IPS DF 6.9 (cell line): Measurements from ENCODE around the gene GRIK4.

Experiments
- DNase-seq: peaks from one replicate; pipeline ENCODE4 v3.0.0-alpha.2; 2013; ENCODE audit warnings: low read depth, low spot score
- H3K27ac ChIP-seq: one replicate; pipeline ENCODE4 v1.5.1; 2013; ENCODE audit warnings: low read length, control low read depth
- H3K27me3 ChIP-seq: 2 replicates; pipeline ENCODE4 v1.6.1; 2013; ENCODE audit warnings: mild to moderate bottlenecking, low read length; ENCODE audit not compliant: control insufficient read depth, insufficient read depth
- H3K36me3 ChIP-seq: 2 replicates; pipeline ENCODE4 v1.6.1; 2013; ENCODE audit warnings: low read length; ENCODE audit not compliant: control insufficient read depth, insufficient read depth
- H3K4me1 ChIP-seq: 2 replicates; pipeline ENCODE4 v1.6.1; 2013; ENCODE audit warnings: low read length; ENCODE audit not compliant: control insufficient read depth, insufficient read depth
- H3K4me3 ChIP-seq: 2 replicates; pipeline ENCODE4 v1.5.1; 2013; ENCODE audit warnings: mild to moderate bottlenecking, low read length
- H3K9me3 ChIP-seq: 2 replicates; pipeline ENCODE4 v1.6.1; 2013; ENCODE audit warnings: low read length, inconsistent platforms; ENCODE audit not compliant: control insufficient read depth, insufficient read depth
- WGBS: extraction: QIAGEN DNeasy Blood & Tissue Kit; methylation state at CpG from one replicate; pipeline ENCODE4 v1.1.7; 2013; ENCODE audit warnings: mixed read lengths, missing lambda C conversion rate; ENCODE audit not compliant: insufficient read length, insufficient coverage; 5-methylcytosine and 5-hydroxymethylcytosine counted together

The GRIK4 gene

DNA sequence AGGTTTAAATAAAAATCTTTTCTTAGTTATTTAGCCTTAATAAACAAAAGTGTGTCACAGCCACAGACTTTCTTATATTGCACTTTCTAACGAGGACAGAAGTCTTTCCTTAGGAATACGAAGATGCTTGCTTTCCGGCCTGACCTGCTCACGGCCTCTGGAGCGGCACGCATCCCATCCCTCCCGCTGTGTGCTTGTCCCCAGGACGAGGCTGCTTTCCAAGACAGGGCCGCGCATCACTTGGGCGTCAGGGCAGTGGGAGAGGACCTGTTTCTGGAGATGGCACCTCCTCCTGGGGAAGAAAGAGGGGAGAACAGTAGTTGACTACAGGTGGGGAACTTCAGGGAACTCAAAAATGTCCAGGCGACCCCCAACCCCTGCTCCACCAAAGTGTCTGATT lies 26.4 kb downstream of the GRIK4 start:
- H3K4me1 ChIP-seq, result no peaks in the 10 kb centered on the region
- no CpG with 5 or more reads among the region's 12 CpGs for WGBS
- H3K36me3 ChIP-seq, result no peaks in the 10 kb centered on the region
- no peak for DNase-seq
- H3K27me3 ChIP-seq, result no peaks in the 10 kb centered on the region
- H3K4me3 ChIP-seq, result no peak overlapping the region
- H3K27ac ChIP-seq, result no peak overlapping the region
- H3K9me3 ChIP-seq, result no peaks in the 10 kb centered on the region

DNA sequence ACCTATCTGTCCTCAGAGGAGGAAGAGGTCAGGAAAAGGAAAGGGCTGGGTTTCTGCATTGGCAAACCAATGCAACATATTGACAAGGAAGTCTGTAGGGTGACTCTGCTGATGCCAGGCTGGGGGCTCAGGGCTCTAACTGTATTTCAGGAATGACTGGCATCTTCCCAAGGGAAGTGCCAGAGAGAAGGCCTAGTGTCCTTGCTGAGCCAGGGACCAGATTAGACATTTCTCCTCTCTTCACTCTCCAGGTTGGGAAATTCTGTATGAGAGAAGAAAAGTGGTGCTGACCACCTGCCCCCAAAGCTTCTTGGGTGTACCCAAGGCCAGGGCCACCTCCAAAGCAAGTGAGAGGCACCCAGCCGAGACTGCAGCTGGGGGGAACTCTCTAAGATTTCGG lies 27.2 kb downstream of the GRIK4 start:
- Histone ChIP-seq H3K27ac (no peak overlapping the region), H3K4me3 (no peak overlapping the region), H3K9me3 (no peaks in the 10 kb centered on the region), H3K4me1 (no peaks in the 10 kb centered on the region), H3K27me3 (no peaks in the 10 kb centered on the region), H3K36me3 (no peaks in the 10 kb centered on the region)
- no CpG with 5 or more reads among the region's 2 CpGs for WGBS
- no peak for DNase-seq

DNA sequence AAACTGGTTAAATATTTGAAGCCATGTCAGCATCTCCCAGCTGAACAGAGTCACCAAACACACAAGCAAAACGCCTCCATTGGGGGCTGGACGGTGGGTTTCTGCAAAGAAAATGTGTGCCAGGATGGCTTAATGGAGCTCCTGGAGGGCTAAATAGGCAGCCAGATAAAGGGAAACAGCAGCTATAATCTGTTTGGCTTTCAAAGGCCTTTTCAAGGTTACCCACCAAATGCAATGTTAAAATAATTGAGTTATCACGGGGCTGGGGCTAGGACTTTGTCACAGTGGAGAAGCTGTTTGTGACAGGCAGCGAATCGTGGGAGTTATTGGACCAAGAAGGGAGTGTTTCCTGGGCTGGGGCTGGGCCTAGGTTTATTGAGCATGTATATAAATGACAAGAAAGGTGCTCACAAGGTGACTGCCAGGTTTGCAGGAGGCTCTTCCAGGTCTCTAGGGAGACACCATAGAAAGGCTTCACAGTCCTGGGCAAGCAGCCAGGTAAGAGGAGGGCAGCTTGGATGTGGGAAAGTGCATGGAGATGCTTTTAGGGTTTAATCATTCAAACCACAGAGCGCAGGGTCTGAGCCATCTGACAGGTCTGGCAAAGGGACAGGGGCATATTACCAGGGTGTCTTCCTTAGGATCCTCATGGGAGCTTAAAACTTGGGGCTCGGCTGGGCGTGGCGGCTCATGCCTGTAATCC lies 28.3 kb downstream of the GRIK4 start:
- no peaks in the 10 kb centered on the region for H3K4me1 ChIP-seq
- H3K9me3 ChIP-seq, result no peaks in the 10 kb centered on the region
- WGBS, result no CpG with 5 or more reads among the region's 9 CpGs
- H3K27ac ChIP-seq, result no peak overlapping the region
- H3K27me3 ChIP-seq, result no peaks in the 10 kb centered on the region
- H3K36me3 ChIP-seq, result no peaks in the 10 kb centered on the region
- H3K4me3 ChIP-seq, result no peak overlapping the region
- DNase-seq, result no peak

DNA sequence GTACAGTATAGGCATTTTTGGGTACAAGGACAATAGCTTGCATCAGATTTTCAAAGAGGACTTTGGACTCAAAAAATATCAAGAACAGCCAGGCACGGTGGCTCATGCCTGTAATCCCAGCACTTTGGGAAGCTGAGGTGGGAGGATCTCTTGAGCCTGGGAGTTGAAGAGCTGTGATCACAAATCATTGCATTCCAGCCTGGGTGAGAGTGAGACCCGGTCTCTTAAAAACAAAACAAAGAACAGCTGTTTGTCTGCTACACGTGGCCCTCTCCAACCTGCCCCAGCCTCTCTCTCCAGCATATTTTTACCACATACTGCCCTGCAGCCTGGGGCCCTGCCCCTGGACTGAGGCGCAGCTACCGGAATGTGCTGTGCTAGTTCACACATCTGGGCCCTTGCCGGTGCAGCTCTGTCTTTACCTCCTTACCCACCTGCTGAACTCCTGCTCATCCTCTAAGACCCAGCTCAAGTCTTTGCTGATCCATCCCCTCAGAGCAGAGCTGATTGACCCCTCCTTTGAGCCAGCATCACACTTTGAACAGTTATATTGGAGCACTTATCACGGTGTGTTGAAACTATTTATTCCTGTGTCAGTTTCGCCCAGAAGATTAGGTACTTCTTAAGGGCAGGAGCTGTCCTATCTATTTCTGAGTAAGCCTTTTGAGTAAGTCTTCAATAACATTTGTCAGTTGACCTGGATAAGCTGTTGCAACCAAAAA lies 29.4 kb downstream of the GRIK4 start:
- DNase-seq, result no peak
- H3K4me1 ChIP-seq, result no peaks in the 10 kb centered on the region
- H3K4me3 ChIP-seq, result no peak overlapping the region
- H3K36me3 ChIP-seq, result no peaks in the 10 kb centered on the region
- H3K27ac ChIP-seq, result no peak overlapping the region
- no peaks in the 10 kb centered on the region for H3K9me3 ChIP-seq
- H3K27me3 ChIP-seq, result no peaks in the 10 kb centered on the region
- WGBS, result no CpG with 5 or more reads among the region's 8 CpGs

DNA sequence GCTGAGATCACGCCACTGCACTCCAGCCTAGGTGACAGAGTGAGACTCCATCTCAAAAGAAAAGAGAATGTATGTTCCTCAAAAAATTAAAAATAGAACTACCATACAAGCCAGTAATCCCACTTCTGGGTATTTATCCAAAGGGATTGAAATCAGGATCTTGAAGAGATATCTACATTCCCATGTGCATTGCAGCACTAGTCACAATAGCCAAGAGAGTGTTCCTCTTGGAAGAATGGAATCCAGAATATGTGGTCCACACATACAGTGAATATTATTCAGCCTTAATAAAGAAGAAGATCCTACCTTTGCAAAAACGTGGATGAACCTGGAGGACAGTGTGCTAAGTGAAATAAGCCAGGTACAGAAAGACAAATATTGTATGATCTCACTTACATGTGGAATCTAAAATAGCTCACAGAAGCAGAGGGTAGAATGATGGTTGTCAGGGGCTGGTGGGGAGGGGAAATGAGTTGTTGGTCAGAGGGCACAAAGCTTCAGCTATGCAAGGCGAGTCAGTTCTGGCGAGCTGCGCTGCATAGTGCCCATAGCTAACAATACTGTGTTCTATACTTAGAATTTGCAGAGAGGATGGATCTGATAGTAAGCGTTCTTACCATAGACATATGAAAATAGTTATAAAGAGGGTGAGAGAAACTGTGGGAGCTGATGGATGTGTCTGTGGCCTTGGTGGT lies 32.1 kb downstream of the GRIK4 start:
- DNase-seq, result no peak
- H3K27me3 ChIP-seq, result no peaks in the 10 kb centered on the region
- H3K27ac ChIP-seq, result no peak overlapping the region
- no peaks in the 10 kb centered on the region for H3K36me3 ChIP-seq
- no peak overlapping the region for H3K4me3 ChIP-seq
- H3K9me3 ChIP-seq, result no peaks in the 10 kb centered on the region
- WGBS, result no CpG with 5 or more reads among the region's 6 CpGs
- H3K4me1 ChIP-seq, result 0 out of 2 replicates have a peak, but pooled peaks cover 3% of the 10 kb centered on the region

DNA sequence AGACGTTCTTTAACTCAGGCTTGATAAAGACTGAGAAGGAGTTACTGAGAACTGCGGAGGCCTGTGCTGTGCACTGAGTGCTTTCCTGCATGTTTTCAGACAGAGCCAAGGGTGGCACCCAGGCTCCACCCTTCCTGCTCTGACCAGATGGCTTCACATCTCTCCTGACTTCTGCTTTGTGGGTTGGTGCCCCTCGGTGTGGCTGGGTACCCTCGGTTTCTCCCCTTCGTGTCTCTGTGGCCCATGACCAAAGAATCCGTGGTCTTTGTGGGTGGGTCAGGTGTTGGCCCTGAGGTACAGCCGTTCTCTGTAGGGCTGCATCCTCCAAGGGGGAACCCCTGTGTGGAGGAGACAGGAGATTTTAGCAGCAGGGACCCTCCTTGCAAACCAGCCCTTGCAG lies 34.3 kb downstream of the GRIK4 start:
- Histone ChIP-seq H3K4me3 (no peak overlapping the region), H3K9me3 (no peaks in the 10 kb centered on the region), H3K36me3 (no peaks in the 10 kb centered on the region), H3K27ac (no peak overlapping the region), H3K27me3 (no peaks in the 10 kb centered on the region), H3K4me1 (0 out of 2 replicates have a peak, but pooled peaks cover 4% of the 10 kb centered on the region)
- DNase-seq, result no peak
- no CpG with 5 or more reads among the region's 7 CpGs for WGBS

DNA sequence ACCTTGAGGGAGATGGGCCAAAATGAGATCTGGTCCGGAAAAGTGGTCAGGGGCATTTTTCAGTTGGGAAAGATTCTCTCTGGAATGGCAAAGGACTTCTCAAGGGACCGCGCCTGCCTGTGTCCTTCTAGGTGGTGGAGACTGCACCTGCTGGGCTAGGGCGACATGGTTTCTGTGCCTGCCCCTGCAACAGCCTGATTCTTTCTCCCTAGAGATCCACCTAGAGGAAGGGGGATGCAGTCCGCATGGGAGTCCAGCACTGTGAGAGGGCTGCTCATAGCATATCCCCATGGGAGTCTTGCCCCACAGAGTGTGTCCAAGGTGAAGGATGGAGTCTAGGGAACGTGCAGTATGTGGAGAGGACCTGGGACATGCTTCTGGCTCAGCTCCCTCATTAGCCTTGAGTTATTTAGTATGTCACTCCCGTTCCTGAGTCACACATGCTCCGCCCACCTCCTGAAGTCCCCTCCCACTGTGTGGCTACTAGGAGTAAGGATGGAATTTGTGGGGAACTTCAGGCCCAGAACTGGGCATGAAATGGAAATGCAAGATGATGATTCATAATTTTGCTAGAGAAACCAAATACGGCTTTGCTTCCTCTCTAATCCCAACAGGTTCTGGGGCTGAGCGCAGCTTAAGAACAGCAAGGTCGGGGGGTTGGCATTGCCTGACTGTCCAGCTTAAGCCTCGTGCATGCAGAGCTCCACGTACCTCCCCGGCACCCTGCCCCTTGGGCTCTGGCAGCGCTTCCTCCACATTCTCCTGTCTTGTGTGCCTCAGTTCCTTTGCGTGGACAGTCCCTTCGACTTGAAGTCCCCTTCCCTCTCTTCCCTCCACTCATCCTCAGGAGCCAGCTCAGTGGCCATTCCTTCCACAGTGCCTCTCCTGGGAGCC lies 35.0 kb downstream of the GRIK4 start:
- no CpG with 5 or more reads among the region's 17 CpGs for WGBS
- Histone ChIP-seq H3K9me3 (no peaks in the 10 kb centered on the region), H3K36me3 (no peaks in the 10 kb centered on the region), H3K4me1 (0 out of 2 replicates have a peak, but pooled peaks cover 4% of the 10 kb centered on the region), H3K27me3 (no peaks in the 10 kb centered on the region), H3K4me3 (no peak overlapping the region), H3K27ac (no peak overlapping the region)
- DNase-seq, result no peak

DNA sequence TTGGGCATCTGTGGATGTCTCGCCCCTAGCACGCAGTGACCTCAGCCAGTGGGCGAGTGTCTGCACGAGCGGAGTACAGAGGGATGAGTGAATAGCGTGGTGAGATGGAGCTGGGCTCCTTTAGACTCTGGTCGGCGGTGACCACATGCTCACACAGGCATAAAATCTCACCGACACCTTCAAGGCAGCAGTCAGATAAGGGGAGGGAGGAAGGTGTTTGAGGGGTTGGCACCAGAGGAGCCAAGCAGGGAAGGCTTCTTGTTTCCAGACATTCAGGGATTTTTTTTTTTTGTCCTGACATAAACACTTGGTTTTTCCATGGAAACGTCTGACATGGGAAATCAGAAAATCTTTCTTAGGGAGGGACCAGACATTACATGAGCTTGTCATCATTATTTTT lies 35.8 kb downstream of the GRIK4 start:
- Histone ChIP-seq H3K27me3 (no peaks in the 10 kb centered on the region), H3K36me3 (no peaks in the 10 kb centered on the region), H3K4me1 (0 out of 2 replicates have a peak, but pooled peaks cover 4% of the 10 kb centered on the region), H3K4me3 (no peak overlapping the region), H3K27ac (no peak overlapping the region), H3K9me3 (no peaks in the 10 kb centered on the region)
- DNase-seq, result no peak
- no CpG with 5 or more reads among the region's 10 CpGs for WGBS

DNA sequence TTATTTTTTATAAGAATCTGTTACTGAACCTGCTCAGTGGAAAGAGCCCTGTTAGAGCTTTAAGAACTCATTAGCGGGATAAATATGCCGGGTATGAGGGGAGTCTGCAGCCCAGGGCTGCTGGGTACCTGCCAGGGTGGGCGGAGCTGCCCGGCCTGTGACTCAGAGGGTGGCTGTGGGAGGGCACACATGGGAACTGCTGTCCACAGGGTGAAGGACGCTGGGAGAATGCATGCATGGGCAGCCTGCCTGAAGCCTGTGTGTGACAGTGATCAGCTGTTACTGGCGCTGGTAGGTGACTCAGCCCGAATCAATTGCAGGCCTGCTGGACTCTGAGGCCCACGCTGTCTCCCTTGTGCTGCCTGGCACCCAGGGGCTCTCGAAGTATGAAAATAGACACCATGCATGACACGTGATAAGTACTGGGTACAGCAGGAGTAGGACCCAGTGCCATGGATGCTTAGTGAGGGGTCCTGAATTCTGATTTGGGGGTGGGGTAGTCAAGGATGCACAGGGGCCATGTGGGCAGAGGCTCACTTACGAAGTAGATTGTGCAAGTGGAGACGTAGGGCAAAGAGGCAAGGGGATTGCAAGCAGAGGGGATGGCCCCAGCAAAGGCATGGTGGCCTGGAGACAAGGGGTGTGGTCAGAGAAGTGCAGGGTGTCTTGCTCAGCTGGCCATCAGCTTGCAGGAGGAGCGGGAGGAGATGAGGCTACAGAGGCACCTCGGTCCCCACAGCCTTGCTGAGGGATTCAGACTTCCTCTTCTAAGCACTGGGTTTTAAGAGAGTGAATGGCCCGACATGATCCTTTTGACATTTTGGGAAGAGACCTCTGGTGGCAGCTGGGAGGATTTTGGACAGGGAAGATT lies 36.5 kb downstream of the GRIK4 start:
- no CpG with 5 or more reads among the region's 15 CpGs for WGBS
- no peaks in the 10 kb centered on the region for H3K9me3 ChIP-seq
- H3K27ac ChIP-seq, result no peak overlapping the region
- no peak for DNase-seq
- no peaks in the 10 kb centered on the region for H3K27me3 ChIP-seq
- H3K4me3 ChIP-seq, result no peak overlapping the region
- H3K36me3 ChIP-seq, result no peaks in the 10 kb centered on the region
- 0 out of 2 replicates have a peak, but pooled peaks cover 4% of the 10 kb centered on the region for H3K4me1 ChIP-seq
